GM18909 (cell line): ENCODE results near the gene DPM2.

ENCODE experiments used
- ATAC-seq: cut with Tn5 transposase; IDR thresholded peaks from one replicate; pipeline ENCODE4 v1.9.1; 2021; ENCODE audit warnings: mild to moderate bottlenecking; ENCODE audit not compliant: unreplicated experiment, poor library complexity

DPM2 gene

DNA sequence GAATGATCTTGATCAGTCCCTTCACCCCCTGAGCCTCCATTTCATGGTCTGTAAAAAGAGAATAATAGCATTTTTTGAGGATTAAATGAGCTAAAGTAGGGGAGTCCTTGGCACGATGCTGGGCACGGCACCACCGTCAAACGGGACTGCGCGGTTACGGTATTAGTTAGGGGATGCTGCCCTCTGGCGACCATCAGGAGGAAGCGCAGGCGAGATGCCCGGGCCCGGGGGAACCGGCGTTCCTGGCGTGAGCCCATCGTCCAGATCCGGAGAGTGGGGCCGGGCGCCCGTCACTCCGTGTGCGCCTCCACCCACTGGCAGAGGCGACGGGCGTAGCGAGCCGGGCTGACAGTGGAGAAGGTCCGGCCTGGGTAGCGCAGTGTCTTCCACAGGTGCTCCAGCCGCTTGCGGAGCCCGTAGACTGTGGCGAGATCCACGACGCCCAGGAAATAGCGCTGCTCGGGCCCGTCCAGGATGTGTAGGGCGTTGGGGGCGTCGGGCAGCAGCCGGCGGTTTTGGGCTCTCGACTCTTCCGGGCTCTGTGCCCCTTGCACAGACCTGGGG lies 16.0 kb downstream of the DPM2 start:
- ATAC-seq = no peak

- ATAC-seq = no peak
Measured at GRCh38 chr9:127920794-127921193, 16.9 kb downstream of the DPM2 start.

GRCh38 chr9:127919253-127919815 lies 18.3 kb downstream of the DPM2 start:
- no peak for ATAC-seq

GRCh38 chr9:127918183-127919107 lies 19.2 kb downstream of the DPM2 start:
- ATAC-seq = no peak

GRCh38 chr9:127917603-127918002 lies 20.1 kb downstream of the DPM2 start:
- ATAC-seq = peak; percentile 20

GRCh38 chr9:127916720-127917581 lies 20.7 kb downstream of the DPM2 start, which contains the start of gene ST6GALNAC4:
Gene ST6GALNAC4 (minus strand): TSS chr9:127917041. CDS start chr9:127916419, 622 bp downstream.
- ATAC-seq = peak; percentile 78

DNA sequence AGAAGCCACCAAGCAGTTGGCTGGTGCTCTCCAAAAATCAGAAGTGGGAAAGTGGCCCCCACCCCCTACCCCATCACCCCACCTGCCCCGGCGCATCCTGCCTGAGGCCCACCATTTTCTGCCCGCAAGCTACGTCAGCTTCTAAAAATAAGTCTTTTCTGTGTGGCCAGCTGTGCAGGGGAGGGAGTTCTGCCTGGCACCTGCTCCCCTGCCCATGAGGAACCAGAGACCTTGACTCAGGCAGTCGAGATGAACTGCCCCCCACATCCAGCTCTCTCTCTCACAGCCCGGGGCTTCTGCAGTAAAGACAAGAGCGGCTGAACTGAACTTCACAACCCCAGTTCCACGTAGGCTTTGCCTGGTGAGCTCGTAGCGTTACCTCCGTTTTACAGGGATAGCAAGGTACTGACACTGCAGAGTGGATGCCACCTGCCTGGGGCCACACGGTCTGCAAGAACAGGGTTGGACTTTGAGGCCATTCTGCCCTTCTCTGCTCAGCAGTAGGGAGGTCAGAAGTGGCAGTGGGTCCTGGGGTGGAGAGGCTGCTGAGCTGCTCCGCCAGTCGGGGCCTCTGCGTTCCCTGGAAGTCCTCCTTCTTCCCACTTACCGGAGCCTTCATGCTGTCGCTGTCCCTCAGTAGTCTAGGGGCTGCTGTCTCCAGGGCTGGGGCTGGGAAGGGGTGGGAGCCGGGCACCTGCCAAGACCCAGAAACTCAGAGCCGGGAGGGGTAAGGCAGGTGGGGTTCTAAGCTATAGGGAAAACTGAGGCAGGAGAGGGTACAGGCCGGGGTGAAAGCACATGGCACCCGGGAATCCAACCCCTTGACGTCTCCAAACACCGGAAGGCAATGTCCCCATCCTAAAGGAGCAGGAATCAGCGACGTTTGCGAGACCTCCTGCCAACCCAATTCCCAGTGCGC lies 21.6 kb downstream of the DPM2 start:
- ATAC-seq = no peak

DNA sequence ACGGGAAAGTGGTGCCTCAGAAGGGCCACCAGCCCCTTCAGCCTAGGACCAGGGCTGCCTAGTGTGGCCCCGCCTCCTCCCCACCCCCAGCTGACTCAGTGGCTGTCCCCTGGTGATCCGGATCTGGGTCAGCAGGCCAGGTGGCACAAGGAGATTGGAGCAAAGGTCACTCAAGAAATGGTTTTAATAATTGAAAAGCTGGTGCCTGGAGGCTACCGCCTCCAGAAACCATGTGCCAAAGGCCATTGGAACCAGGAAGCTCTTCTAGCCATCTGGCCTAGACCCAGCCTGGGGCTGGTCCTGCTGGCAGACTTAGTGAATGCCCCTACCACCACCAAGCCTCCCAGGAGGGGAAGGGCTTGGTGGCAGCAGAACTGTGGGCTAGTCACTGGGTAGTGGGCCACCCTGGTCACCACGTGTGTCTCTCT lies 22.3 kb downstream of the DPM2 start:
- no peak for ATAC-seq

- no peak for ATAC-seq
Measured at GRCh38 chr9:127913682-127914081, 24.0 kb downstream of the DPM2 start.

GRCh38 chr9:127912882-127913281 lies 24.8 kb downstream of the DPM2 start:
- ATAC-seq = no peak

DNA sequence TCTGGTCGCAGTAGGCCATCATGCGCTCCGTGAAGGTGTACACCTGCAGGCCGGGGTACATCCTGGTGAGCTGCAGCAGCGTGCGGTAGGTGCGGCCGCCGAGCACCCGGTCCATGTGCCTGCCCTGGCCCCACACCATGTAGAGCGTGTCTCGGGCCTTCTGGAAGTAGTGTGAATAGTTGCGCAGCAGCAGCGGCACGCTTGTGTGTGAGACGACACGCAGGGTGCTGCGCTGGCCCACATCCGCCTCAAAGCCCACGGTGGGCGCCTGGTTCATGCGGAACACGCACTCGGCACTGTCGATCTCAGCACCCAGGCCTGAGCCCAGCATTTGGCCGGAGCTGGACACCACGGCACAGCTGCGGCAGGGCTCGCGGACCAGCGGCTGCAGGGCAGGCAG lies 25.4 kb downstream of the DPM2 start:
- no peak for ATAC-seq

- no peak for ATAC-seq
Measured at GRCh38 chr9:127910613-127911205, 26.9 kb downstream of the DPM2 start.

DNA sequence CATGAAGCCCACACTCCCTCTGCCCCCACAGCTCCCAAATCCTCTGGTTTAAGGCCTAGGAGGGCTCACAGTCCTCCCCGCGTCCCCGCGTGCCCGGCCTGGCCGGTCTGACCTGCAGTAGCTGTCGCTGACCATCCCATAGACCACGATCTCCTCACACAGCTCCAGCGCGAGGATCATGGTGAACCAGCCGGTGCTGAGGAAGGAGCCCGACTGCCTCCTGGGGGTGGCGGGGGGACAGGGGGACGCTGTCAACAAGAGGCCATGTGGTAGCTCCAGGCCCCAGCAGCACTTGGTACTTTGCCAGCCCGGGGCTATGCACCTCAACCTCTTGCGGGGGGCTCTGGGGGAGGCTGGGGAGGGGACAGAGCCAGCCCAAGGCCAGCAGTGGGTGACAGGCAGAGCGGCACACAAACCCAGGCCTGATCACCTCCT lies 27.8 kb downstream of the DPM2 start:
- ATAC-seq = no peak

DNA sequence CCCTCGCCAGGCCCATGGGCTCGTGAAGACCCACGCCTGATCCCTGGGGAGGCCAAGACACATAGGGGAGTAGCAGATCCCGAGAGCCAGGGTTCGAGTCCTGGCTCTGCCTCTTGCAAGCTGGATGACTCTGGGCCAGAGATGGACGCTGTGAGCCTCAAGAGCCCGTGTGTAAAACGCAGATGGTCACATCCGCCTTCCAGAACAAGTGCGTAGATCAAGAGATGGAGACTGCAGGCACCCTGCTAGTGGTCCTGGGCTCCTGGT lies 29.1 kb downstream of the DPM2 start:
- no peak for ATAC-seq

GRCh38 chr9:127907867-127908659 lies 29.6 kb downstream of the DPM2 start:
- ATAC-seq = no peak

- ATAC-seq = no peak
Measured at GRCh38 chr9:127905788-127906191, 31.9 kb downstream of the DPM2 start.

DNA sequence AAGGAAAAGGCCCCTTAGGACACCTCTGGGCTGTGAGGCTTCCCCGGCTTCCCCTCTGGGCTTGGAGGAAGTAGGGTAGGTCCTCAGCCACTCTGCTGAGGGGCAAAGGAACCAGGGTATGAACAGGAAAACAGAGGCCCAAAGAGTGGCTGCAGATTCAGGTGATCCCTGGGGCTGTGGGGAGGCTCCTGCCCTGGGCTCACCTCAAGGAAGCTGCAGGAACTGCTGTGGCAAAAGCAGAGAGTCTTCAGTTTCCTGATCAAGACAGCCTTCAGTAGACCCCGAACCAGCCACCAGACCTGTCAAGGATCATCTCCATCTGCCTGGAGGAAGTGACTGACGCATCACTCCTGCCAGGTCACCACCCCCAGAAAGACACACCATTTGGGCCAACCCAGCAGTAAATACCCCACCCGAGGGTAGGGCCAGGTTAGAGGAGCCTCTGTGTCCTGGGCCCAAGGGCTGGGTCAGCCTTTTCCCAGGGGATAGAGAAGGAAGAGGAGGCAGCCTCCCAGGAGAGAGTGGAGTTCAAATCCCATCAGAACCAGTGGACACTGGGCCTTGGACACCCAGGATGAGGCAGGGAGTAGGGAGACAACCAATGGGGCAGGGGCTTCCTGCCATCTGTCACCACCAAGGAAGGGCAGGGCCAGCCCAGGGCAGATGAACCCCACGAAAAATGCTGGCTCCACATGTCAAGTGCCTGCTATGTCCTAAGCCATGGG lies 32.5 kb downstream of the DPM2 start:
- no peak for ATAC-seq

DNA sequence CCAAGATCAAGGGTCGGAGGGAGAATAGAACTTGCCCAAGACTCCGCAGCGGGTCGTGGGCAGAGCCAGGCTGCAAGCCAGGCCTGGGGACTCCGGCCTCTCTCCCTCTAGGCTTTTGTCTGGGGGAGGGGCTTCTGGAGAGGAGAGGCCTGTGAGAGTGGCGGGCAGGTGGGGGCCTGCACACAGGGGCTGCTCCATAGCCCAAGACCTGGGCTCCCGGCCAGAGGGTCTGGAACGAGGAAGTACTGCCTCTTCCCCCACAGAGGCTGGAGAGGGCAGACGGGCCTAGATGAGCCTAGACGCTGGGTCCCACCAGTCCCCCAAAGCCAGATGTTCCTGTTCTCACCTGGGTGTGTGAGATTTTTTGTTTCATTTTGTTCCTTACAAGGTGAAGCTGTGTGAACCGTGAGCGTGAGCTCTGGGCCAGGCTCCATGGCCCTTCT lies 33.1 kb downstream of the DPM2 start:
- no peak for ATAC-seq
